ENCODE data around the gene BRF1. TPM values are rescaled to one million over a fixed set of nuclear protein-coding genes. Genes with fewer than 3 reads are reported as not detected.

The BRF1 gene
- total RNA-seq, 1 experiment from 2014 or later, result 41.2 TPM

- intact Hi-C loops (cut with micrococcal nuclease), result no loop called here
- no peak for ATAC-seq
- no peaks in the 10 kb centered on the region for H3K4me1 ChIP-seq (ENCODE audit: control insufficient read depth in 1 of 2, insufficient read depth in 2 of 2, low read length in 2 of 2)
Observed at GRCh38 chr14:105268736-105269354, 32.0 kb downstream of the BRF1 start.

GRCh38 chr14:105267820-105268548 is 32.8 kb downstream of the BRF1 start:
- Histone ChIP-seq H3K79me2 (ENCODE audit: insufficient read depth, low read length) (no peaks in the 10 kb centered on the region; the same call in 1 of the 2 replicates), H3K9ac (ENCODE audit: low read length) (no peak overlapping the region), H3K4me2 (ENCODE audit: low read length) (no peak overlapping the region), H3K27me3 (ENCODE audit: insufficient read depth, low read length) (no peaks in the 10 kb centered on the region), H3K36me3 (ENCODE audit: control insufficient read depth in 1 of 2, insufficient read depth in 2 of 2, low read length in 2 of 2) (no peaks in the 10 kb centered on the region), H3K4me1 (ENCODE audit: control insufficient read depth in 1 of 2, insufficient read depth in 2 of 2, low read length in 2 of 2) (no peaks in the 10 kb centered on the region), H3K9me2 (ENCODE audit: insufficient read depth) (no peaks in the 10 kb centered on the region), H3K27ac (ENCODE audit: low read depth, low read length) (no peak overlapping the region), H3K4me3 (replicated peaks in 1 of 2; ENCODE audit: low read depth in 1 of 2, low read length in 2 of 2) (no peak overlapping the region), H3K9me3 (ENCODE audit: control insufficient read depth in 1 of 2, insufficient read depth in 1 of 2, low read depth in 1 of 2, low read length in 2 of 2) (no peaks in the 10 kb centered on the region), H4K20me1 (ENCODE audit: insufficient read depth) (no peaks in the 10 kb centered on the region), H2AFZ (ENCODE audit: low read depth, low read length, poor library complexity, severe bottlenecking) (no peak overlapping the region)
- ChIA-PET RAD21 (ENCODE audit: low non-redundant PET in 1 of 2, low total read pairs in 2 of 2, uncharacterized antibody in 2 of 2, unreplicated experiment in 2 of 2) (no interaction called here), POLR2A (no interaction called here), CTCF (interaction anchor here (1.2 kb wide), 1 partner anchor 64 kb away, joined by 3 read pairs; no protein-coding TSS in a partner anchor)
- intact Hi-C loops (cut with micrococcal nuclease), result no loop called here
- no TSS peak for BruUV-seq (replicated peaks)
- DNase-seq (ENCODE audit: low read depth, low spot score), result no peak
- ATAC-seq, result peak; percentile 87
- TF ChIP-seq REST (IDR thresholded peaks at IDR 0.05; ENCODE audit: low read depth), result no peak
- no peak for TF ChIP-seq CBX3 (IDR thresholded peaks at IDR 0.05; ENCODE audit: low read depth)
- no peak for TF ChIP-seq SIN3A (IDR thresholded peaks at IDR 0.05; ENCODE audit: low read depth)
- no peak for TF ChIP-seq YY1 (IDR thresholded peaks at IDR 0.05; ENCODE audit: extremely low read depth, insufficient replicate concordance, low read depth, low read length)
- TF ChIP-seq CTCF (IDR thresholded peaks at IDR 0.05 in 2 of 3, conservative IDR thresholded peaks at IDR 0.05 in 1 of 3; ENCODE audit: borderline replicate concordance in 1 of 3, insufficient read depth in 1 of 3, low read depth in 2 of 3, low read length in 2 of 3), result peak in 1 of 3 experiments; percentile 33; a peak in 1 of 6 replicates
- TF ChIP-seq EZH2 (IDR thresholded peaks at IDR 0.05), result no peak
- TF ChIP-seq JUND (IDR thresholded peaks at IDR 0.05), result no peak
- no peak for TF ChIP-seq SRF (IDR thresholded peaks at IDR 0.05; ENCODE audit: low read depth)
- no peak for TF ChIP-seq MAX (IDR thresholded peaks at IDR 0.05)
- no peak for TF ChIP-seq FOSL1 (IDR thresholded peaks at IDR 0.05; ENCODE audit: low read depth)

More at GRCh38 chr14:105268736-105269354, 32.0 kb downstream of the BRF1 start:
- no peaks in the 10 kb centered on the region for H3K9me2 ChIP-seq (ENCODE audit: insufficient read depth)
- no peak overlapping the region for H2AFZ ChIP-seq (ENCODE audit: low read depth, low read length, poor library complexity, severe bottlenecking)
- no peaks in the 10 kb centered on the region for H3K9me3 ChIP-seq (ENCODE audit: control insufficient read depth in 1 of 2, insufficient read depth in 1 of 2, low read depth in 1 of 2, low read length in 2 of 2)
- H3K9ac ChIP-seq (ENCODE audit: low read length), result no peak overlapping the region
- ChIA-PET CTCF (no interaction called here), RAD21 (ENCODE audit: low non-redundant PET in 1 of 2, low total read pairs in 2 of 2, uncharacterized antibody in 2 of 2, unreplicated experiment in 2 of 2) (no interaction called here), POLR2A (no interaction called here)
- H3K79me2 ChIP-seq (ENCODE audit: insufficient read depth, low read length), result no peaks in the 10 kb centered on the region; the same call in 1 of the 2 replicates
- TF ChIP-seq TCF7L2 (IDR thresholded peaks at IDR 0.05; ENCODE audit: borderline replicate concordance, extremely low read depth, insufficient read depth, insufficient read length) (no peak), EZH2phosphoT487 (IDR thresholded peaks at IDR 0.05; ENCODE audit: borderline replicate concordance) (no peak), CEBPB (IDR thresholded peaks at IDR 0.05; ENCODE audit: low read depth) (no peak), JUND (IDR thresholded peaks at IDR 0.05) (no peak), CBX3 (IDR thresholded peaks at IDR 0.05; ENCODE audit: low read depth) (no peak), FOSL1 (IDR thresholded peaks at IDR 0.05; ENCODE audit: low read depth) (no peak), ELF1 (IDR thresholded peaks at IDR 0.05; ENCODE audit: borderline replicate concordance, low read depth) (no peak), POLR2AphosphoS5 (IDR thresholded peaks at IDR 0.05; ENCODE audit: low read depth, low read length) (no peak), SP1 (IDR thresholded peaks at IDR 0.05; ENCODE audit: low read depth) (no peak)
- no peak overlapping the region for H3K4me3 ChIP-seq (replicated peaks in 1 of 2; ENCODE audit: low read depth in 1 of 2, low read length in 2 of 2)
- no peaks in the 10 kb centered on the region for H4K20me1 ChIP-seq (ENCODE audit: insufficient read depth)
- H3K27me3 ChIP-seq (ENCODE audit: insufficient read depth, low read length), result no peaks in the 10 kb centered on the region
- no peak for DNase-seq (ENCODE audit: low read depth, low spot score)
- BruUV-seq (replicated peaks), result no TSS peak
- no peak overlapping the region for H3K4me2 ChIP-seq (ENCODE audit: low read length)
- H3K36me3 ChIP-seq (ENCODE audit: control insufficient read depth in 1 of 2, insufficient read depth in 2 of 2, low read length in 2 of 2), result no peaks in the 10 kb centered on the region
- no peak overlapping the region for H3K27ac ChIP-seq (ENCODE audit: low read depth, low read length)

All from HCT116 (cell line).